ENCODE measurements around the gene EPN2.

EPN2 gene

GRCh38 chr17:19378416-19379360, 141.5 kb downstream of the EPN2 start, which contains the start of gene MAPK7:
Gene MAPK7, plus strand, starts transcription at chr17:19378498. Its CDS starts 403 bp downstream, at chr17:19378901.
- TF ChIP-seq, protein P1, sequence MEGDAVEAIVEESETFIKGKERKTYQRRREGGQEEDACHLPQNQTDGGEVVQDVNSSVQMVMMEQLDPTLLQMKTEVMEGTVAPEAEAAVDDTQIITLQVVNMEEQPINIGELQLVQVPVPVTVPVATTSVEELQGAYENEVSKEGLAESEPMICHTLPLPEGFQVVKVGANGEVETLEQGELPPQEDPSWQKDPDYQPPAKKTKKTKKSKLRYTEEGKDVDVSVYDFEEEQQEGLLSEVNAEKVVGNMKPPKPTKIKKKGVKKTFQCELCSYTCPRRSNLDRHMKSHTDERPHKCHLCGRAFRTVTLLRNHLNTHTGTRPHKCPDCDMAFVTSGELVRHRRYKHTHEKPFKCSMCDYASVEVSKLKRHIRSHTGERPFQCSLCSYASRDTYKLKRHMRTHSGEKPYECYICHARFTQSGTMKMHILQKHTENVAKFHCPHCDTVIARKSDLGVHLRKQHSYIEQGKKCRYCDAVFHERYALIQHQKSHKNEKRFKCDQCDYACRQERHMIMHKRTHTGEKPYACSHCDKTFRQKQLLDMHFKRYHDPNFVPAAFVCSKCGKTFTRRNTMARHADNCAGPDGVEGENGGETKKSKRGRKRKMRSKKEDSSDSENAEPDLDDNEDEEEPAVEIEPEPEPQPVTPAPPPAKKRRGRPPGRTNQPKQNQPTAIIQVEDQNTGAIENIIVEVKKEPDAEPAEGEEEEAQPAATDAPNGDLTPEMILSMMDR (conservative IDR thresholded peaks at IDR 0.05; ENCODE audit: control insufficient read depth, insufficient read depth, low read depth, low read length), result no peak
- H3K4me3 ChIP-seq (ENCODE audit: control insufficient read depth, low read depth, low read length), result peak within 1 kb of the TSS; percentile 70
- DNase-seq (ENCODE audit: low read depth), result no peak

DNA sequence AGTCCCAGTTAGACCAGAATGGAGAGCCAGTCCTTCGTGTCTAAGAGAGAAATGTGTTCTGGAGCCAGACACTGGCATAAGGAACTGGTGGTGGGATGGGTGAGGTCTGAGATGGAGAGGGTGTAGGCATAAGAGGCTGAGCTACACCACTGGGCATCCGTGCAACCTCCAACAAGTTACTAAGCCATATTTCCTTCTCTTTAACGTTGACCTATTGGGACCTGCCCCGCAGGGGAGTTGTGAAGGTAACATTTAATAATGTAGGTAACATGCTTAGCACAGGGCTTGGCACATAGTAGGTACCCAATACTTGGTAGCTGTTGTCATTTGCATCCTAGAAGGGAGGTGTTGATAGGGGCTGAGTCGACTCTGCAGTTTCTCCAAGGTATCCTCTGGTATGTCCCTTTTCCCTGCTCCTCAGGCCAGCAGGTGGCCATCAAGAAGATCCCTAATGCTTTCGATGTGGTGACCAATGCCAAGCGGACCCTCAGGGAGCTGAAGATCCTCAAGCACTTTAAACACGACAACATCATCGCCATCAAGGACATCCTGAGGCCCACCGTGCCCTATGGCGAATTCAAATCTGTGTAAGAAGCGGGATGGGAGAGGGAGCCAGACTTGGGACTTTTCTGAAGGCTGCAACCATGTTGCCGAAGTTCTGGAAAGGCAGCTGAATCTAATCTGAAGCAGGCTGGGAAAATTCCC, 142.3 kb downstream of the EPN2 start:
- no peak for DNase-seq (ENCODE audit: low read depth)
- peak overlapping the region; percentile 70 for H3K4me3 ChIP-seq (ENCODE audit: control insufficient read depth, low read depth, low read length)
- TF ChIP-seq, protein P1 (conservative IDR thresholded peaks at IDR 0.05; ENCODE audit: control insufficient read depth, insufficient read depth, low read depth, low read length), result no peak

DNA sequence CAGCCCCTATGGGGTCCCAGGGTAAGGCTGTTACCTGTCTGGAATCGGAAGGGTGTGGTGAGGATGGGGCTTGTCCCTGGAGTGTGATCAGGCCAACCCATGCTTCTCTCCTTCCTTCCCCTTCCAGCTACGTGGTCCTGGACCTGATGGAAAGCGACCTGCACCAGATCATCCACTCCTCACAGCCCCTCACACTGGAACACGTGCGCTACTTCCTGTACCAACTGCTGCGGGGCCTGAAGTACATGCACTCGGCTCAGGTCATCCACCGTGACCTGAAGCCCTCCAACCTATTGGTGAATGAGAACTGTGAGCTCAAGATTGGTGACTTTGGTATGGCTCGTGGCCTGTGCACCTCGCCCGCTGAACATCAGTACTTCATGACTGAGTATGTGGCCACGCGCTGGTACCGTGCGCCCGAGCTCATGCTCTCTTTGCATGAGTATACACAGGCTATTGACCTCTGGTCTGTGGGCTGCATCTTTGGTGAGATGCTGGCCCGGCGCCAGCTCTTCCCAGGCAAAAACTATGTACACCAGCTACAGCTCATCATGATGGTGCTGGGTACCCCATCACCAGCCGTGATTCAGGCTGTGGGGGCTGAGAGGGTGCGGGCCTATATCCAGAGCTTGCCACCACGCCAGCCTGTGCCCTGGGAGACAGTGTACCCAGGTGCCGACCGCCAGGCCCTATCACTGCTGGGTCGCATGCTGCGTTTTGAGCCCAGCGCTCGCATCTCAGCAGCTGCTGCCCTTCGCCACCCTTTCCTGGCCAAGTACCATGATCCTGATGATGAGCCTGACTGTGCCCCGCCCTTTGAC, 143.5 kb downstream of the EPN2 start:
- H3K4me3 ChIP-seq (ENCODE audit: control insufficient read depth, low read depth, low read length), result no peak overlapping the region
- DNase-seq (ENCODE audit: low read depth), result no peak
- TF ChIP-seq, protein P1 (conservative IDR thresholded peaks at IDR 0.05; ENCODE audit: control insufficient read depth, insufficient read depth, low read depth, low read length), result no peak

DNA sequence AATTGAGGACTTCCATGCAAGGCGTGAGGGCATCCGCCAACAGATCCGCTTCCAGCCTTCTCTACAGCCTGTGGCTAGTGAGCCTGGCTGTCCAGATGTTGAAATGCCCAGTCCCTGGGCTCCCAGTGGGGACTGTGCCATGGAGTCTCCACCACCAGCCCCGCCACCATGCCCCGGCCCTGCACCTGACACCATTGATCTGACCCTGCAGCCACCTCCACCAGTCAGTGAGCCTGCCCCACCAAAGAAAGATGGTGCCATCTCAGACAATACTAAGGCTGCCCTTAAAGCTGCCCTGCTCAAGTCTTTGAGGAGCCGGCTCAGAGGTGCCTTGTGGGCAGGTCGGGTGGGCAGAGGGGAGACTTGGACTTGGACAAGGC, 144.2 kb downstream of the EPN2 start:
- DNase-seq (ENCODE audit: low read depth), result no peak
- TF ChIP-seq, protein P1 (conservative IDR thresholded peaks at IDR 0.05; ENCODE audit: control insufficient read depth, insufficient read depth, low read depth, low read length), result no peak
- H3K4me3 ChIP-seq (ENCODE audit: control insufficient read depth, low read depth, low read length), result no peak overlapping the region

DNA sequence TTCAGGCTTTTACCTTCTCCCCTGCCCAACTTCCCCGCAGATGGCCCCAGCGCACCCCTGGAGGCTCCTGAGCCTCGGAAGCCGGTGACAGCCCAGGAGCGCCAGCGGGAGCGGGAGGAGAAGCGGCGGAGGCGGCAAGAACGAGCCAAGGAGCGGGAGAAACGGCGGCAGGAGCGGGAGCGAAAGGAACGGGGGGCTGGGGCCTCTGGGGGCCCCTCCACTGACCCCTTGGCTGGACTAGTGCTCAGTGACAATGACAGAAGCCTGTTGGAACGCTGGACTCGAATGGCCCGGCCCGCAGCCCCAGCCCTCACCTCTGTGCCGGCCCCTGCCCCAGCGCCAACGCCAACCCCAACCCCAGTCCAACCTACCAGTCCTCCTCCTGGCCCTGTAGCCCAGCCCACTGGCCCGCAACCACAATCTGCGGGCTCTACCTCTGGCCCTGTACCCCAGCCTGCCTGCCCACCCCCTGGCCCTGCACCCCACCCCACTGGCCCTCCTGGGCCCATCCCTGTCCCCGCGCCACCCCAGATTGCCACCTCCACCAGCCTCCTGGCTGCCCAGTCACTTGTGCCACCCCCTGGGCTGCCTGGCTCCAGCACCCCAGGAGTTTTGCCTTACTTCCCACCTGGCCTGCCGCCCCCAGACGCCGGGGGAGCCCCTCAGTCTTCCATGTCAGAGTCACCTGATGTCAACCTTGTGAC, 144.7 kb downstream of the EPN2 start:
- TF ChIP-seq, protein P1 (conservative IDR thresholded peaks at IDR 0.05; ENCODE audit: control insufficient read depth, insufficient read depth, low read depth, low read length), result no peak
- H3K4me3 ChIP-seq (ENCODE audit: control insufficient read depth, low read depth, low read length), result no peak overlapping the region
- DNase-seq (ENCODE audit: low read depth), result no peak
